GM18867 (cell line): ENCODE data around the gene PRKAR1B.
"Not testable (repeated sequence)": the region's sequence is repeated elsewhere in the genome, so short reads cannot be mapped to it uniquely, and the experiment has no call there.

Experiments used
- ATAC-seq: cut with Tn5 transposase; IDR thresholded peaks from one replicate; pipeline ENCODE4 v1.9.1; 2021; ENCODE audit warnings: mild to moderate bottlenecking, moderate library complexity; ENCODE audit not compliant: unreplicated experiment

Gene PRKAR1B

GRCh38 chr7:628826-629225, 98.3 kb downstream of the PRKAR1B start:
- ATAC-seq, result no peak

GRCh38 chr7:628402-628763, 98.7 kb downstream of the PRKAR1B start:
- ATAC-seq, result no peak

- ATAC-seq, result no peak
These were observed 99.2 kb downstream of the PRKAR1B start for GRCh38 chr7:627661-628401.

GRCh38 chr7:625376-625971, 101.6 kb downstream of the PRKAR1B start:
- ATAC-seq, result no peak

GRCh38 chr7:623464-623863, 103.6 kb downstream of the PRKAR1B start:
- no peak for ATAC-seq

GRCh38 chr7:621572-622285, 105.4 kb downstream of the PRKAR1B start:
- ATAC-seq, result no peak

- ATAC-seq, result no peak
These were observed 106.2 kb downstream of the PRKAR1B start for GRCh38 chr7:620885-621284.

- no peak for ATAC-seq
These were observed 107.0 kb downstream of the PRKAR1B start for GRCh38 chr7:620056-620455.

- no peak for ATAC-seq
These were observed 107.7 kb downstream of the PRKAR1B start for GRCh38 chr7:619368-619840.

- no peak for ATAC-seq
These were observed 108.3 kb downstream of the PRKAR1B start for GRCh38 chr7:618539-619367.

GRCh38 chr7:617614-618538, 109.2 kb downstream of the PRKAR1B start:
- ATAC-seq, result no peak

GRCh38 chr7:613442-614140, 113.5 kb downstream of the PRKAR1B start:
- ATAC-seq, result no peak

GRCh38 chr7:611837-612236, 115.2 kb downstream of the PRKAR1B start:
- ATAC-seq, result not testable (repeated sequence)

GRCh38 chr7:611281-611810, 115.7 kb downstream of the PRKAR1B start:
- ATAC-seq, result no peak

GRCh38 chr7:610531-611280, 116.4 kb downstream of the PRKAR1B start:
- no peak for ATAC-seq

GRCh38 chr7:610141-610530, 116.9 kb downstream of the PRKAR1B start:
- ATAC-seq, result no peak

- no peak for ATAC-seq
These were observed 117.7 kb downstream of the PRKAR1B start for GRCh38 chr7:609365-609764.

GRCh38 chr7:608954-609353, 118.1 kb downstream of the PRKAR1B start:
- no peak for ATAC-seq
